Measurements from ENCODE around the gene FCRL3.
"Not testable (repeated sequence)": the region's sequence is repeated elsewhere in the genome, so short reads cannot be mapped to it uniquely, and the experiment has no call there.

FCRL3 gene, protein sequence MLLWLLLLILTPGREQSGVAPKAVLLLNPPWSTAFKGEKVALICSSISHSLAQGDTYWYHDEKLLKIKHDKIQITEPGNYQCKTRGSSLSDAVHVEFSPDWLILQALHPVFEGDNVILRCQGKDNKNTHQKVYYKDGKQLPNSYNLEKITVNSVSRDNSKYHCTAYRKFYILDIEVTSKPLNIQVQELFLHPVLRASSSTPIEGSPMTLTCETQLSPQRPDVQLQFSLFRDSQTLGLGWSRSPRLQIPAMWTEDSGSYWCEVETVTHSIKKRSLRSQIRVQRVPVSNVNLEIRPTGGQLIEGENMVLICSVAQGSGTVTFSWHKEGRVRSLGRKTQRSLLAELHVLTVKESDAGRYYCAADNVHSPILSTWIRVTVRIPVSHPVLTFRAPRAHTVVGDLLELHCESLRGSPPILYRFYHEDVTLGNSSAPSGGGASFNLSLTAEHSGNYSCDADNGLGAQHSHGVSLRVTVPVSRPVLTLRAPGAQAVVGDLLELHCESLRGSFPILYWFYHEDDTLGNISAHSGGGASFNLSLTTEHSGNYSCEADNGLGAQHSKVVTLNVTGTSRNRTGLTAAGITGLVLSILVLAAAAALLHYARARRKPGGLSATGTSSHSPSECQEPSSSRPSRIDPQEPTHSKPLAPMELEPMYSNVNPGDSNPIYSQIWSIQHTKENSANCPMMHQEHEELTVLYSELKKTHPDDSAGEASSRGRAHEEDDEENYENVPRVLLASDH

DNA sequence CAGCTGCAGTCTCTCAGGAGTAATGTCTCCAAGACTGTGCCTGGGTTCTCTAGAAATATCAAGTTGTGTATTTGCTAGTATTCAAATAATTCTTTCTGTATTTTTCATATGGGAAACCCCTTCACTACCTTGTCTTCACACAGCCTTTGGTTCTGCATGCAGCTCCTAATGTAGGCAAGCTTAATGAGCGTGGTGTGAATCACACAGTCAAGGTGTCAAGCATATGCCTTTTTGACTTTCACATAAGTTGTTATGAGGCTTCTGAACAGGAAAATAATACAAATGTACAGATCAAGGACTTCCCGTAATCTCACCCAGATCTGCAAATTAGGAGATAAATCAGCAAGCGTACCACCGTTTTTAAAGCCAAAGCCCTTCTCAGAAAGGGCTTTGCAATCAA, at the start of gene FCRL3:
TSS of gene FCRL3 (minus strand) at position 38 of the 400 bp plus-strand sequence. CDS start 280 bp downstream, outside the sequence.
- no peak for DNase-seq (ENCODE audit: low read depth in 2 of 2)

DNA sequence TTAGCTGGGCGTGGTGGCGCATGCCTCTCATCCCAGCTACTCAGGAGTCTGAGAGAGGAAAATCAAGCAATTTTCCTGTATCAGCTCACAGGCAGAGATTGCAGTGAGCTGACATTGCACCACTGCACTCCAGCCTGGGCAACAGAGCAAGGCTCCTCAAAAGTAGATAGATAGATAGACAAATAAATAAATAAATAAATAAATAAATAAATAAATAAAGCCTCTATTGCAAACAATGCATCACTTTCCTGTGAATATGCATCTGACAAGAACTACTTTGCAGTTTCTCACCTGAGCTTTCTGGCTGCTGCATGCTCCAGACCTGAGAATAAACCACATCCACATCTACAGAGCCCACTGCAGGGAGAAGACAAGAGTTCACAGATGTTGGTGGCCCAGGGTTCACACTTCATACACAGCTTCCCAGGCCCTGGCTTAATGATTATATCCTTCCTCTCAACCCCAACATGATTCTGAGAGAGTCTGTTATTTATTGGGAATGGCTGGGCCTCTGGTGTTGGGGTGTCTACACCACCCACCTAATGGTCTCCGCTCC, 47.8 kb upstream of the FCRL3 start:
- no peak for DNase-seq (ENCODE audit: low read depth in 2 of 2)

DNA sequence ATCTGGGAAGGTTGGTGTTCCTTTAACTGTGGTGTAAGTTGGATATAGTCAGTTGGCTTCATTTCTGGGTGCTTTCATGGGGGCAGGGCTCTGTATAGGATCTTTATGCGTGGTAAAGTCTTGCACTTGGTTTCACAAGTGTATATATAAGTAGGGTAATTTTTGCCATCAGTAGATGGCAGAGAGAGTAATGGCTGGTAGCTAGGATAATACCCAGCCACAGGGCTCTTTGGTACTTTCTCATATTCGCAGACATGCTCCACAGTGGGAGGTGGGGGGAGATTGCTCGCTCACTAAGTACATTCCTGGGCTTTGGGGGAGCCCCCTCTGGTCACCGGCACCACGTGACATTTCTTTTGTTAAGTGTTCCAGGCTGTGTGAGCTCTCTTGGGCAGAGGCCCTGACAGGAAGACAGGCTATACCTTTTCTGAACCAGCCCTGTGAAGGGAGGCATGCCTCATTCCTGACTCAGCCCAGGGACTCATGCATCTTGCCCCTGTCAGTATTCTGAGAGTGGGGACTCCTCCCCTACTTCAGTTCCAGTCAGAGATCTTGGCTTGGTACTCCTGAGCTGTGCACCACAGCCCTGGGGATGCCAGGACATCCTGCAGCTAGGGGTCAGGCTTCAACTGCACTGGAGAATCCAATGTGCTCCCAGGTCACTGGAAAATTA, 38.8 kb upstream of the FCRL3 start:
- DNase-seq (ENCODE audit: low read depth in 2 of 2) = no peak

DNA sequence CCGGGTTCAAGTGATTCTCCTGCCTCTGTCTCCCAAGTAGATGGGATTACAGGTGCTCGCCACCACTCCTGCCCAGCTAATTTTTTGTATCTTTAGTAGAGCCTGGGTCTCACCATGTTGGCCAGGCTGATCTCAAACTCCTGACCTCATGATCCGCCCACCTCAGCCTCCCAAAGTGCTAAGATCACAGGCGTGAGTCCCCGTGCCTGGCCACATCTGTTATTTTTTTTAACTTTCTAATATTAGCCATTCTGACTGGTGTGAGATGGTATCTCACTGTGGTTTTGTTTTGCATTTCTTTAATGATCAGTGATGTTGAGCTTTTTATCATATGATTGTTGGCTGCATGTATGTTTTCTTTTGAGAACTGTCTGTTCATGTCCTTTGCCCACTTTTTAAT, 35.4 kb upstream of the FCRL3 start:
- not testable (repeated sequence) for DNase-seq (ENCODE audit: low read depth in 2 of 2)

DNA sequence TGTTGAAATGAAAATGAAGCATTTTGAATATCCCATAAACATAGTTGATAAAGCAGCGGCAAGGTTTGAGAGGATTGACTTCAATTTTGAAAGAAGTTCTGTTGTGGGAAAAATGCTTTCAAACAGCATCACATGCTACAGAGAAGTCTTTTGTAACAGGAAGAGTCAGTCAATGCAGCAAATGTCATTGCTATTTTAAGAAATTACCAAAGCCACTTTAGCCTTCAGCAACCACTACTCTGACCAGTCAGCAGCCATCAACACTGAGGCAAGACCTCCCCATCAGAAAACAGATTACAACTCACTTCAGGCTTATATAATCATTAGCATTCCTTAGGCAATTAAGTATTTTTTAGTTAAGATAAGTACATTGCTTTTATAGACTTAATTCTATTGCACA, 33.8 kb upstream of the FCRL3 start:
- DNase-seq (ENCODE audit: low read depth in 2 of 2) = no peak

DNA sequence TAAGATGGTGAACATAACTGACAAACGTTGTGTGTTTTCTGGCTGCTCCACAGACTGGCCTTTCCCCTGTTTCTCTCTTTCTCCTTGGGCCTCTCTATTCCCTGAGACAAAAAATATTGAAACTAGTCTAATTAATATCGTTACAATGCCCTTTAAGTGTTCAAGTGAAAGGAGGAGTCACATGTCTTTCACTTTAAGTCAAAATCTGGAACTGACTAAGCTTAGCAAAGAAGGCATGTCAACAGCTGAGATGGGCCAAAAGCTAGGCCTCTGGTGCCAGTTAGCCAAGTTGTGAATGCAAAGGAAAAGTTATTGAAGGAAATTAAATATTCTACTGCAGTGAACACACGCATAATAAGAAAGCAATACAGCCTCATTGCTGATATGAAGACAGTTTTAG, 32.2 kb upstream of the FCRL3 start:
- no peak for DNase-seq (ENCODE audit: low read depth in 2 of 2)

DNA sequence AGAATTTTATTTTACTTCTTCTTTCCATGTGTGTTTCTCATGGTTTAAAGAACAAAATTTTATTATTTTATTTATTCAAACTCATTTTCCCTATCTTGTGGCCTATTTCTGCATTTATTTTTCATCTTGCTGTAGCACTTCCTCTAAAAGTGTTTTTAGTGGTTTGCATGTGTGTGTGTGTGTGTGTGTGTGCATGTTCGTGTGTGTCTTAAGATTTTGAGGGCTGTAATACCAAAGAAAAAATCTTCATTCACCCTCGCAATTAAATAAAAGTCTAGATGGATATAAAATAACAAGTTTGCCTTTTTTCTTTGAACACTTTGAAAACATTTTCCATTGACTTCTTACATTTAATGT, 24.6 kb upstream of the FCRL3 start:
- DNase-seq (ENCODE audit: low read depth in 2 of 2) = no peak

DNA sequence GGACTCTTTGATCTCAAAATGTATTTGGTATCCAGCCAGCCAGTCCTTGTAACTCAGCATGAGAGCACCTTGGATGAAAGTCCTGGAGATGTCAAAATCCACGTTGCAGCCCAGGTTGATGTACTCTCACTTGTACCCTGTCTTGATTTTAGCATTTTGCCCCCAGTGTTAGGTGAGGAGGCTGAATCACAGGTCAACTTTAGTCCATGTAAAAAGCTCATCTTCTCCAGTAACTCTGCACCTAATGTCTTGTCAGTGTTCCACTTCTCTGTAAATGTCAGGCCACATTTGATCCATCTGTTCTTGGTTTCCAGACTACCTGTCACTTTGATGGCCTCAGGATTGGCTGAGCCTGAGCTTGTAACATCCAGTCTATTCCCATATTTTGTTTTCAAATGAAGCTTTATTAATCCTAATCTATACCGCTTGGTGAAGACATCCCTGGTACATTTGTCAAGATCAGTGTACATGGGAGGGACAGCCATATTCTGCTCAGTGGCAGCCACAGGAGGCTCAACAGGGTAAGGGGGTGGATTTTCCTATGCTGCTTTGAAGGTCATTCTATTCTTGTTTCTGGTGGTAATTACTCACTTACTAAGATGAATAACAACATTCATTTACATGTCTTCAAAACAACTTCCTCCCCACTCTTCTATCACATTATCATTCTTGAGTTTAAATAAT, 24.1 kb upstream of the FCRL3 start:
- DNase-seq (ENCODE audit: low read depth in 2 of 2) = no peak

DNA sequence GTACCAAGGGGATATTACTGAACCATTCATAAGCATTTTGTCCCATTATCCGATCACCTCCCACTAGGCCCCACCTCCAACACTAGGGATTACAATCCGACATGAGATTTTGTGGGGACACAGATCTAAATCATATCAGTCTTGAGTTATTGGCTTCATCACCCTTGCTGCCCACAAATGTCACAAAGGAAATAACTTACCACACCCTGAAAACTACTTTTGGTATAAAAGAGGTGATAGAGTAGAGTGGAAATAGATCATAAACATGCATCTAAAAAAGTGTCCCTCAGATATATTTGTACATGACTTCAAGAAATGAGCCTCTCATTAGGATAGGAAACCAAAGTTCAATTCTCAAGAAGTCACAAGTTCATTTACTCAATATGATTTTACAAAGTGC, 22.6 kb upstream of the FCRL3 start:
- no peak for DNase-seq (ENCODE audit: low read depth in 2 of 2)

DNA sequence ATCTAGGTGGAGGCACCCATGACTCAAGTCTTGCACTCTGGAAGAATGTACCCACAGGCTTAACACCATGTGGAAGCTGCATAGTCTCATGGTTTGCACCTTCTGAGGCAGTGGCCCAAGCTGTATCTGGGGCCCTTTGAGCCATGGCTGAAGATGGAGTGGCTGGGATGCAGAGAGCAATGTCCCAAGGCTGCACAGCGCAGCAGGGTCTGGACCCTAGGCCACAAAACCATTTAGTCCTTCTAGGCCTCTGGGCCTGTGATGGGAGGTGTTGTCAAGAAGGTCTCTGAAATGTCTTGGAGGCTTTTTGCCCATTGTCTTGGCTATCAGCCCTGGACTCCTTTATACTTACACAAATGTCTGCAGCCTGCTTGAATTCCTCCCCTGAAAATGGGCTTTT, 21.4 kb upstream of the FCRL3 start:
- no peak for DNase-seq (ENCODE audit: low read depth in 2 of 2)

DNA sequence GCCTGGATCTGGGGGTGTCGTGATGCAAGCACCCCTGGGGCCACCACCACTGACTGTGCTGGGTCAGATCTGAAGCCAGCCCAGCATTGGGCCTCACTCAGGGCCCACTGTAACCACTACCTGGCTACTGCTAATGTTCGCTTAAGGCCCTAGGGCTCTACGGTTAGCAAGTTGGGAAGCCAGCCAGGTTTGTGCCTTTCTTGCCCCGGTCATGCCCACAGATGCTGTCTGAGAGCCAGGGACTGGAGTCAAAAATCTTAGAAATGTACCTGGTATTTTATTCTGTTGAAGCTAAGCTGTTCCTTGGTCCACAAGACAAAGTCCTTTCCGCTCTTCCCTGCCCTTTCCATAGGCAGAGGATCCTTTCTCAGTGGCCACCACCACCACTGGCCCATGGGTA, 15.2 kb upstream of the FCRL3 start:
- no peak for DNase-seq (ENCODE audit: low read depth in 2 of 2)

DNA sequence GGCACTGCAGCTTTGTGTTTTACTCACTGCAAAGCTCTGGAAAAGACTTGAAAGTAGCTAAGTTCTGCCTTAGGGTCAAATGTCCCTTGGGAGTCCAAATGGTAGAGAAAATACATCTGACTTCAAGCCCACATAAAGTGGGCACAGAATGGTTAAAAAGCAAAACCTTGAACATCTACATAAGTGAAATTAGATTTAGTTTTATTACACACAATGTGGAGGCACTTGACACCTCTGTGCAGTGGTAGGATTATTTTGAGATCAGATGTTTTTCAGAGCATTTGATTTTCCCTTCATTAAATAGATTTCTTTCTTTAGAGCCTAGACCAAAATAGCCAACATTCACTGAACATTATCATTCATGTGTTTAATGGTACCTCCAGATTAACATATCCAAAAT, 11.2 kb upstream of the FCRL3 start:
- DNase-seq (ENCODE audit: low read depth in 2 of 2) = no peak

DNA sequence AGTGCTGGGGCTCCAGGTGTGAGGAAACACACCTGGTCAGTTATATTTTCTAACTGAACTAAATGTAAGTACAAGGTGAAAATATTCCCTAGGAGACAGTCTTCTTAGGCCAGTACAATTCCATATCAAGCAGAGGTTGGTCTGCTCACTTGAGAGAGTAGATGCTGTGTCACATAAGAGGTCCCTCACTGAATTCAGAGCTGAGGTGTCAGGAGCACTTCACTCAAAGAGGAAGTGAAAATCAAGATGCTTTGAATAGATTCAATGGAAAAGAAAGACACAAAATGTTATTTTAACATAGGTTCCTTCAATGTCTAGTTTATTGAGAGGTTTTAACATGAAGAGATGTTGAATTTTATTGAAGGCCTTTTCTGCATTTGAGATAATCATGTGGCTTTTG, 4.3 kb upstream of the FCRL3 start:
- DNase-seq (ENCODE audit: low read depth in 2 of 2) = no peak

DNA sequence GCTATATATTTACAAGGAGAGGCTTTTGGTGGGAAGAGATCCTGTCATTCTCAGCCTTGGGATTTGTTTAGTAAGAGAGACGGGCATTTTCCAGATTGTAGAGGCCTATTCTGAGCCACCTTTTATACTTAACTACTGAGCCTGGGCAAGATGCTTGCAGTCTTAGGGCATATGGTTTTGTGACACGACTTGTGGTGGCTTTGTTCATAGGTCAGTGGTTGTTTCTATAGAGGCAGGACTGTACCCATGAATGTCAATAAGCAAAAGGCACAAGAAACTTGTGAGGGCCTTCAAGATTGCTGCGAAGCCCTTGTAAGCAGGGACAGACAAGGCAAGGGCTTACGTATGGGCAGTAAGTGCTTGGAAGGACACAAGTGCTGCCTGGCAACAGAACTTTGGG, 3.4 kb upstream of the FCRL3 start:
- no peak for DNase-seq (ENCODE audit: low read depth in 2 of 2)

DNA sequence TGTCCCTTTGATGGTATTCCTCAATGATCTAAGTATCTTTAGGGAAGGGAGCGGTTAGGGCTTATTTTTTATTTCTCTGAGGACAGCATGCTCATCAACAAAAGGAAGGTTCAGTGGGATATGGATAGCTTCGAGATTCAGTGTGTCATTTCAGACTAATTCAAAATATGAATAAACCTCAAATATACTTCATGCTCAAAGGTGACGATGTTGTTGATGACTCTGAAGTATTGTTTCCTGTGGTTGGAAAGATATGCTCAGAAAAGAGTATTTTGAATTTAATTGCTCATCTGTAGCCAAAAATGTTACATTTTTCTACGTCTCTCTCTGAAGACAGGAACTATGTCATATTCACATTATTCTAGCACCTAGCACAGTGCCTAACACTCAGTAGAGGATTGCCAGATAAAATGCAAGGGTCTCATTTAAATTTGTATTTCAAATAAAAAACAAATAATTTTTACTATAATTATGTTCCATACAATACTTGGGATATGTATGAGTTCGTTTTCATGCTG, 1.8 kb upstream of the FCRL3 start:
- DNase-seq (ENCODE audit: low read depth in 2 of 2) = no peak

DNA sequence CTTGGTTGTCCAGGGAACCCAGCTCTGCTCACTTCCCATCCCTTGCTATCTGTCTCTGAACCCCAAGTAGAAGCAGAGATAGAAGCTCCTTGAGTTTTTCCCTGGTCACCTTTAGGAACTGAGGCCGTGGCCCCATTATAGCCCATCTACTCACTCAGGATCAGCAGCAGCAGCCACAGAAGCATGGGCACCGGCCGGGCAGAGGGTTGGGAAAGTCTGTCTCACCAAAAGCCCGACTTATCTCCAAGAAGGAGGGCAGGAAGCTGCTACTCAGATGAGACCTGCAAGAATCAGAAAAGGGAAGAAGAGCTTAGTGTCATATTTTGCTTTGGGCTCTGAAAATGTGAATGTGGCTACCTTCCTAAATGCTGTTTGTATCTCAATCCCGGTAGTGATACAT, 264 bp downstream of the FCRL3 start:
- no peak for DNase-seq (ENCODE audit: low read depth in 2 of 2)

DNA sequence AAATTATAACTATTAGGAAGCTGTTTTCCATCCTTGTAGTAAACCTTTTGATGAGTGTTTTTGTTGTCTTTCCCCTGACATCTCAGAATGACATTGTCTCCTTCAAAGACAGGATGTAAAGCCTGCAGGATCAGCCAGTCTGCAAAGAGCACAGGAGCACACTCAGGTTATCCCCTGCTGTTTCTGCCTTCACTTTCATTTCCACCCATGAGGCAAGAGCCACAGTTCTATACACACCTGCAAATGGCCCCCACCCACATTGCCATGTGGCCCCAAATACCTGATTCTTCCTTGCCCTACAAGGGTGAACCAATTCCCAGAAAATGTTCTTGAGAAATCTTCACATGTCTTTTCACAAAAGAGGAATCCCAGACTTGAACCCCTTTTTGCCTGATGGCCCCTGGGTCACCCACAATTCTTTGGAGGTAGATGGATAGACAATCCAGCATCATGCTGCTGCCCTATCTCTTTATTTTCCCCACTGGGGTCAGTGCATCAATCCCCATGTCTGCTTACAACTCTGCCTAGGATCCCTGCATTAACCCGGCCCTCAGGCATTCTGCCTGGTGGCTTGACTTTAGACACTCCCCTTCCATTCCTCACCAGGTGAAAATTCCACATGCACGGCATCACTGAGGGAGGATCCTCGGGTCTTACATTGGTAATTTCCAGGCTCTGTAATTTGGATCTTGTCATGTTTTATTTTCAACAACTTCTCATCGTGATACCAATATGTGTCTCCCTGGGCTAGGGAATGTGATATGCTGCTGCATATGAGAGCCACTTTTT, 2.6 kb downstream of the FCRL3 start:
- DNase-seq (ENCODE audit: low read depth in 2 of 2) = no peak

DNA sequence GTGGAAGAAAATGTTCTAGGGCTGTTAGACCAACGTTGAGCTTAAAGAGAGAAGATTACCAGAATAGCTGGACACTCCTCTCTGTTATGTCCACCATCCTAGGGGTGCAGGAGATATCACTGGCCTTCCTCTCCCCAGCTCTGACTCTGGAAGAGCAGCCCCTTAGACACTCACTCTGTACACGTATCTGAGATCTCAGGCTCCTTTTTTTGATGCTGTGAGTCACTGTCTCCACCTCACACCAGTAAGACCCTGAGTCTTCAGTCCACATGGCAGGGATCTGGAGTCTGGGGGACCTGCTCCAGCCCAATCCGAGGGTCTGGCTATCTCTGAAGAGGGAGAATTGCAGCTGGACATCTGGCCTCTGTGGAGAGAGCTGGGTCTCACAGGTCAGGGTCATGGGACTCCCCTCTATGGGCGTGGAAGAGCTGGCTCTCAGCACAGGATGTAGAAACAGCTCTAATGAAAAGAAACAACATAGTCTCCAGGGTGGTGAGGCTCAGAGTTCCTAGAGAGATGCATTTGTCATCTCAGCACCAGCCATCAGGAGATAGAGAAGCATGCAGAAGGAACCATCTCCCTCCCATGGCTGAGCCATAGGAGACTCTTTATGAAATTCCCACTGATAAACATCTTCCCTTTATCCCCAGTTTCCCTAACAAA, 3.5 kb downstream of the FCRL3 start:
- no peak for DNase-seq (ENCODE audit: low read depth in 2 of 2)

DNA sequence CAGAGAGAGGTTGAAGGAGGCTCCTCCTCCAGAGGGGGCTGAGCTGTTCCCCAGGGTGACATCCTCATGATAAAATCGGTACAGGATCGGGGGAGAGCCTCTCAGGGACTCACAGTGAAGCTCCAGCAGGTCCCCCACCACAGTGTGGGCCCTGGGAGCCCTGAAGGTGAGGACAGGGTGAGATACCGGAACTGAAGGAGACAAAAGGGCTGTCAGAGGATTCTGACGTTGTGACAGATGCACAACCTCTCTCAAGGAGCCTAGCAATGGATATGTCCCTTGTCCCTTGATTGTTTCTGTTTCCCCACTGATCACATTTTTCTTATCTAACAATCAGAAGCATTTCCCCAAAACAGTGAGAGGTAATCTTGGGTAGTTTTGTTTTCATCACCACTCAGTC, 5.2 kb downstream of the FCRL3 start:
- no peak for DNase-seq (ENCODE audit: low read depth in 2 of 2)

DNA sequence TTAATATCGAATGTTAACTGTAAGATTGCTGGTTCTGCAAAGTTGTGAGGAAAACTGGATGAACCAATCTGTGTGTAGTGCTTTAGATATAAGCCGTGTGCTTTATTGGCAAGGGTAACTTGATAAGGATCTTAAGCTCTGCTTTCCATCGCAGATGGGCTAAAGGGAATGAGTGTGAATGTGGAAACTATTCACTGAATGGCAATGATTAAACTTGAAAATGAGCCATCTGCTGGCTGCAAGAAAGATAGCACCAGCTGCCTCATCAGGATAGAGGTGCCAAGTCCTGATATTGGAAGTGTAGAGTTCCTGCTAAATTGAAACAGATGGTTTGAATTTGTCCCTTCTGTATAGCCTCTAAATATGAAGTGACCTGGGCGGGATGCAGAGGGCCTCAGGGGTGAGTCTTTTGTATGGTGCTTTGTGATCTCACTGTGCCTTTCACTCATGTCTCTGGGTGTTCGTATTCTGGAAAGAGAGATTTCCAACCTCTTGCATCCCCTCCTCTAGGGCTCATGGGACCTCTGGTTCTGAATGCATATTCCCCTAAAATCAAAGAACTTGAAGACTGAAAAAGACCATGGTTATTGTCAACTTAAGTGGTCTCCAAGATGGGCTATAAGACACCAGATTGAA, 9.2 kb downstream of the FCRL3 start:
- no peak for DNase-seq (ENCODE audit: low read depth in 2 of 2)
